Measurements from ENCODE around the gene SEM1.

SEM1 gene

GRCh38 chr7:96676919-96677318 lies 32.7 kb downstream of the SEM1 start:
- no peak for TF ChIP-seq CTCF (conservative IDR thresholded peaks at IDR 0.05; ENCODE audit: low read depth, low read length)
- DNase-seq (ENCODE audit: low read depth), result no peak
- H3K4me3 ChIP-seq (ENCODE audit: low read depth, low read length), result no peak overlapping the region

- TF ChIP-seq CTCF (conservative IDR thresholded peaks at IDR 0.05; ENCODE audit: low read depth, low read length), result no peak
- no peak overlapping the region for H3K4me3 ChIP-seq (ENCODE audit: low read depth, low read length)
- peak; percentile 3 for DNase-seq (ENCODE audit: low read depth)
Observed at GRCh38 chr7:96675548-96675947, 34.1 kb downstream of the SEM1 start.

- TF ChIP-seq CTCF (conservative IDR thresholded peaks at IDR 0.05; ENCODE audit: low read depth, low read length), result no peak
- DNase-seq (ENCODE audit: low read depth), result no peak
- no peak overlapping the region for H3K4me3 ChIP-seq (ENCODE audit: low read depth, low read length)
Observed at GRCh38 chr7:96674565-96674964, 35.1 kb downstream of the SEM1 start.

GRCh38 chr7:96671854-96672253 lies 37.8 kb downstream of the SEM1 start:
- H3K4me3 ChIP-seq (ENCODE audit: low read depth, low read length), result no peak overlapping the region
- TF ChIP-seq CTCF (conservative IDR thresholded peaks at IDR 0.05; ENCODE audit: low read depth, low read length), result no peak
- no peak for DNase-seq (ENCODE audit: low read depth)

GRCh38 chr7:96670338-96671289 lies 39.0 kb downstream of the SEM1 start:
- no peak for DNase-seq (ENCODE audit: low read depth)
- TF ChIP-seq CTCF (conservative IDR thresholded peaks at IDR 0.05; ENCODE audit: low read depth, low read length), result no peak
- H3K4me3 ChIP-seq (ENCODE audit: low read depth, low read length), result no peak overlapping the region

- no peak for TF ChIP-seq CTCF (conservative IDR thresholded peaks at IDR 0.05; ENCODE audit: low read depth, low read length)
- DNase-seq (ENCODE audit: low read depth), result no peak
- no peak overlapping the region for H3K4me3 ChIP-seq (ENCODE audit: low read depth, low read length)
Observed at GRCh38 chr7:96669812-96670211, 39.8 kb downstream of the SEM1 start.

- no peak overlapping the region for H3K4me3 ChIP-seq (ENCODE audit: low read depth, low read length)
- DNase-seq (ENCODE audit: low read depth), result no peak
- no peak for TF ChIP-seq CTCF (conservative IDR thresholded peaks at IDR 0.05; ENCODE audit: low read depth, low read length)
Observed at GRCh38 chr7:96667026-96667425, 42.6 kb downstream of the SEM1 start.

Measured in choroid plexus epithelial cell (primary cell).